Thyroid gland (tissue), 4 donors: Measurements from ENCODE around the gene ASB7. TPM values are rescaled to one million over a fixed set of nuclear protein-coding genes. Genes with fewer than 3 reads are reported as not detected.

Experiments
- DNase-seq, 2 donors: peaks; one replicate each; pipeline ENCODE4 v3.0.0-alpha.2; 2019
- H3K27ac ChIP-seq, 3 donors: fragments of 200-600 bp; sonication (generic); 1 replicate in 2 of 3; 2 replicates in 1 of 3; pipeline ENCODE4 v1.5.1; 2016 to 2019; ENCODE audit warnings: mild to moderate bottlenecking in 1 of 3, moderate library complexity in 1 of 3
- H3K27me3 ChIP-seq: fragments of 200-600 bp; sonication (generic); one replicate; pipeline ENCODE4 v1.5.1; 2019
- H3K36me3 ChIP-seq, 2 donors: fragments of 200-600 bp; sonication (generic); one replicate each; pipeline ENCODE4 v1.5.1; 2016 to 2019
- H3K4me1 ChIP-seq, 2 donors: fragments of 200-600 bp; sonication (generic); one replicate each; pipeline ENCODE4 v1.5.1; 2017 to 2019
- H3K4me3 ChIP-seq, 3 donors: fragments of 200-600 bp; sonication (generic); replicated peaks in 1 of 3; 1 replicate in 2 of 3; 2 replicates in 1 of 3; pipeline ENCODE4 v1.5.1; 2016; ENCODE audit warnings: mild to moderate bottlenecking in 1 of 3
- H3K9me3 ChIP-seq: fragments of 200-600 bp; sonication (generic); one replicate; pipeline ENCODE4 v1.5.1; 2017
- POLR2A ChIP-seq, 2 donors: fragments of 450-650 bp; IDR thresholded peaks; one replicate each; pipeline ENCODE4 v1.6.1; 2017; ENCODE audit warnings: antibody characterized with exemption in 2 of 2, mild to moderate bottlenecking in 2 of 2, moderate library complexity in 1 of 2
- WGBS, 2 donors: methylation state at CpG; one replicate each; pipeline ENCODE4 v1.1.5; 2017; 5-methylcytosine and 5-hydroxymethylcytosine counted together
- intact Hi-C: fragments of 100-400 bp; cut with DNase I; formaldehyde crosslinking; loops from one replicate; pipeline ENCODE4 v1.15.1; 2023
- total RNA-seq, 4 donors: library from RNA; depleted of rRNA; stranded (reverse); fragments of >200 nt; gene quantifications; one replicate each; pipeline ENCODE4 v1.2.3, GENCODE V29; 2016
- TF ChIP-seq, protein P1 (sequence below), 6 experiments: fragments of 200-600 bp in 3 of 6; fragments of 450-650 bp in 3 of 6; sonication (generic) in 3 of 6; IDR thresholded peaks; one replicate each; pipeline ENCODE4 v1.5.1; 2016 to 2019; ENCODE audit warnings: antibody characterized with exemption in 6 of 6, mild to moderate bottlenecking in 2 of 6, inconsistent platforms in 1 of 6, moderate library complexity in 1 of 6

ASB7 gene
- total RNA-seq, 4 donors from 2014 or later = 16.2 to 21.0 (median 19.7) TPM

DNA sequence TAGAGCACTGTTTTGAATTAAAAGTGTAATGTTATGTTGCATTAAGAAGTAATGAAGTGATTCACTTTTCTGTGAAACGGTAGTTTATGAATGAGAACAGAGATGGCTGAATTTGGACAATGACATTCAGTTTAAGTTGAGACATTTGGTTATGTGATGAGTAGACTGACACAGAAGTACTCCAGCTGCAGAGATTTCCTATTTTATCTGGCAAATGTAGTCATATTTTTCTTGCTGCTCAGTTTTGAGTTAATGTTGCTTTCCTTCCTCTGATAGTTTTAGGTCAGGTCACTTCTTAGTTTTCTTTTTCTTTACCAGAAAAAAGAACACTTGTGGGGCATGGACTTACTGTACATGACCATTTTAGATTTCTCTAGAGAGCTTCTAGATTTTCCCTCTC, 51.2 kb downstream of the ASB7 start:
- intact Hi-C loops = no loop called here
- H3K36me3 ChIP-seq = peaks cover 0 to 2% of the 10 kb centered on the region in 2 donors
- 81 to 85% methylated on average over 1 of the region's 1 CpG for WGBS, 2 donors
- H3K27me3 ChIP-seq = no peaks in the 10 kb centered on the region
- TF ChIP-seq POLR2A (IDR thresholded peaks at IDR 0.05) = no peak
- TF ChIP-seq, protein P1, sequence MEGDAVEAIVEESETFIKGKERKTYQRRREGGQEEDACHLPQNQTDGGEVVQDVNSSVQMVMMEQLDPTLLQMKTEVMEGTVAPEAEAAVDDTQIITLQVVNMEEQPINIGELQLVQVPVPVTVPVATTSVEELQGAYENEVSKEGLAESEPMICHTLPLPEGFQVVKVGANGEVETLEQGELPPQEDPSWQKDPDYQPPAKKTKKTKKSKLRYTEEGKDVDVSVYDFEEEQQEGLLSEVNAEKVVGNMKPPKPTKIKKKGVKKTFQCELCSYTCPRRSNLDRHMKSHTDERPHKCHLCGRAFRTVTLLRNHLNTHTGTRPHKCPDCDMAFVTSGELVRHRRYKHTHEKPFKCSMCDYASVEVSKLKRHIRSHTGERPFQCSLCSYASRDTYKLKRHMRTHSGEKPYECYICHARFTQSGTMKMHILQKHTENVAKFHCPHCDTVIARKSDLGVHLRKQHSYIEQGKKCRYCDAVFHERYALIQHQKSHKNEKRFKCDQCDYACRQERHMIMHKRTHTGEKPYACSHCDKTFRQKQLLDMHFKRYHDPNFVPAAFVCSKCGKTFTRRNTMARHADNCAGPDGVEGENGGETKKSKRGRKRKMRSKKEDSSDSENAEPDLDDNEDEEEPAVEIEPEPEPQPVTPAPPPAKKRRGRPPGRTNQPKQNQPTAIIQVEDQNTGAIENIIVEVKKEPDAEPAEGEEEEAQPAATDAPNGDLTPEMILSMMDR (IDR thresholded peaks at IDR 0.05) = no peak
- no peak overlapping the region for H3K27ac ChIP-seq
- DNase-seq = no peak
- no peaks in the 10 kb centered on the region for H3K4me1 ChIP-seq
- H3K4me3 ChIP-seq = no peak overlapping the region
- H3K9me3 ChIP-seq = no peaks in the 10 kb centered on the region

DNA sequence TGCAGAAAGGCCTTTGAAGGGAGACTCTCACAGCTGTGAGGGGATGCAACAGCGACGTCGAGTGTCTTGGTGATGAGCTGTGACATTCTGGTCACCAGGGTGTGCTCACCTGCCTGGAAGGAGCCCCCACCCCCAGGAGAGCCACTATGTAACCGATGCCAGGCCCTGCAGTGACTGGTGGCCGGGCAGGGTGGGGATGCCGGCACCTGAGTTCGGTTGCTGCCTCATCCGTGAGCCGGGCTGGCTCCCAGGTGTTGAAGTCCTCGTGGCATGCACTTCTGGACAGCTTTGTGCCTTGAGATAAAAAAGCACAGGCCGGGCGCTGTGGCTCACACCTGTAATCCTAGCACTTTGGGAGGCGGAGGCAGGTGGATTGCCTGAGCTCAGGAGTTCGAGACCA, 56.5 kb downstream of the ASB7 start:
- Histone ChIP-seq H3K4me1 (no peaks in the 10 kb centered on the region), H3K9me3 (no peaks in the 10 kb centered on the region), H3K27ac (no peak overlapping the region), H3K27me3 (no peaks in the 10 kb centered on the region), H3K4me3 (no peak overlapping the region), H3K36me3 (no peaks in the 10 kb centered on the region)
- intact Hi-C loops = no loop called here
- DNase-seq = no peak
- 91 to 100% methylated on average over 4 to 11 of the region's 14 CpGs for WGBS, 2 donors
- TF ChIP-seq, protein P1 (IDR thresholded peaks at IDR 0.05) = no peak
- TF ChIP-seq POLR2A (IDR thresholded peaks at IDR 0.05) = no peak

DNA sequence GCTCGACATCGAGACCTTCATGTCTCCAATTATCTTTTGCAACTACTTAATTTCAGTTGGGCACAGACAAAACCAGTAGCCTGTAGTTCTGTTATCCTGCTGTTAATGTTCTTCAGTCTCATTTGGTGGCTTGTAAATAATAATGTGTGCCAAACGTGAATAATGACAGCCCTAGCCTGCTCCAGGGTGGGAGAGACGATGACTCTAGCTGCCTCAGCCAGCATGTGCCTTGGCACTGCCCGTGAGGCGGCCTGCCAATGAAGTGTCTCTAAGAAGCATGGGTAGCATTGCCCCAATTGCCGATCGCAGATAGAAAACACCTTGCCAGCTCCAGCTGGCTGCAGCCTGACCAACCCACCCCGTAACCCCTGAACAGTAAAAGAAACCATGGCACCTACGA, 58.8 kb downstream of the ASB7 start:
- Histone ChIP-seq H3K9me3 (no peaks in the 10 kb centered on the region), H3K4me3 (no peak overlapping the region), H3K27ac (no peak overlapping the region), H3K4me1 (no peaks in the 10 kb centered on the region), H3K27me3 (no peaks in the 10 kb centered on the region), H3K36me3 (no peaks in the 10 kb centered on the region)
- intact Hi-C loops = no loop called here
- WGBS, 2 donors = 87 to 90% methylated on average over 10 of the region's 10 CpGs
- no peak for TF ChIP-seq POLR2A (IDR thresholded peaks at IDR 0.05)
- TF ChIP-seq, protein P1 (IDR thresholded peaks at IDR 0.05) = no peak
- DNase-seq = no peak

DNA sequence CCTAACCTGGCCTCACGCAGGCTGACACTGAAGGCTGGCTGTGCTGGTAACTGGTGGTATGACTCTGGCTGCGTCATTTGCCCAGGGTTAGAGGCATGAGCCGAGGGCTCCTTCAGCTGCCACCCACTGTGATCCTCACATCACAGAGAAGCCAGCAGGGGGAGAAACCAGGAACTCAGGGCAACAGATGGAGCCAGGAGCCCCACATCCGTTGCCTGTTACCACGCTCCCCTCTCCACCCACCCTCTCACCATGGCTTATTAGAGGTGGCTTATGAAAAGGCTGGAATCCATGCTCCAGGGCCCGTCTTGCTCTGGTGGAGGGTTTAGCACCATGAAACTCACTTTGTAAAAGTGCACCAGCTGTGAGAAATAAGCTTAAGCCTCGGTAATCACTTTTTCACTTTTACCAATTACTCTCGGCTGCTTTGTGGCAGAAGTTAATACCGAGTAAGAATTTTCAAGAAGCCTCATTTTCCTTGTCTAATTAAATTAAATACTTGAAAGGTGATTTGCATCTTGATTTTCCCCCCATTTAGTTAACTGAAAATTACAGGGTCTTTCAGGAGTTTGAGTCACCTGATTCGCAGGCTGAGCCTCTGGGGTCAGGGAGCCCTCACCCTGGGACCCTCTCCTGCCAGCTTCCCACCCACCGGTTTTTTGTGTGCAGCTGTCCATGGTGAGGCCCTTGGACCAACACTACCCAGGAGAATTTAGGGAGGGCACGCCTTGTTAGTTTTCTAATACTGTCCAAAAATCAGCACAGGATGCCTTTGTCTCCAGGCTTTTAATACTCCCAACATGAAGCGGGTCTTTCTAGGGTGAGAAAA, 60.9 kb downstream of the ASB7 start:
- no peaks in the 10 kb centered on the region for H3K36me3 ChIP-seq
- no peaks in the 10 kb centered on the region for H3K27me3 ChIP-seq
- H3K4me1 ChIP-seq = no peaks in the 10 kb centered on the region
- H3K9me3 ChIP-seq = no peaks in the 10 kb centered on the region
- WGBS, 2 donors = 62% methylated on average over 13 of the region's 13 CpGs
- TF ChIP-seq, protein P1 (IDR thresholded peaks at IDR 0.05) = no peak
- no peak for TF ChIP-seq POLR2A (IDR thresholded peaks at IDR 0.05)
- H3K4me3 ChIP-seq = no peak overlapping the region
- no peak for DNase-seq
- intact Hi-C loops = no loop called here
- H3K27ac ChIP-seq = no peak overlapping the region

DNA sequence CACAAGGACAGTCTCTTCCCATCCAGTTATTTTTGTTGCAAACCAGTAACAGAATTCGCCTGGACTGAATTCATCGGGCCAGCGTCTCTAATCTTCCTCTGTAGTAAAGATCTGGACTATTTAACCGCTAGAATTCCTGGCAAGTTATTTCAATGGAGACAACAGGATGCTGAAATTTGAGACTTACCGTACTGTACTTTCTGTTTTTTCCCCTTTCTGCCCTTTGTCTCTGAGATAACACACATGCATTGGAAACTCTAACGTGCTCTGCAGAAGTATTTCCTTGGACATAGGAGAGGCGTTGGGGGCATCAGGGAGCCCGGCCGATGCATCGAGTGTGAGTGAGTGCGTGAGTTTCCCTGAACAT, 61.5 kb downstream of the ASB7 start:
- H3K36me3 ChIP-seq = no peaks in the 10 kb centered on the region
- no peaks in the 10 kb centered on the region for H3K4me1 ChIP-seq
- DNase-seq = no peak
- intact Hi-C loops = no loop called here
- H3K9me3 ChIP-seq = no peaks in the 10 kb centered on the region
- H3K27me3 ChIP-seq = no peaks in the 10 kb centered on the region
- no peak overlapping the region for H3K27ac ChIP-seq
- TF ChIP-seq, protein P1 (IDR thresholded peaks at IDR 0.05) = no peak
- TF ChIP-seq POLR2A (IDR thresholded peaks at IDR 0.05) = no peak
- 51 to 52% methylated on average over 11 of the region's 11 CpGs for WGBS, 2 donors
- H3K4me3 ChIP-seq = no peak overlapping the region
